GM12878 (cell line): ENCODE results near the gene GLG1. TPM values are rescaled to one million over a fixed set of nuclear protein-coding genes. Genes with fewer than 3 reads are reported as not detected.

ENCODE experiments used
- ATAC-seq: fragments of 200-7000 bp; cut with Tn5 transposase; 3 replicates; pipeline ENCODE4 v1.9.1; 2020; ENCODE audit warnings: mild to moderate bottlenecking, moderate library complexity
- BruUV-seq: library from RNA; stranded (reverse); fragments of 400-500 nt; replicated peaks from 2 replicates; lab custom pipeline; 2021; lab: Mats Ljungman, UMichigan
- CTCF ChIA-PET: fragments of 300-600 bp; sonication (Branson Sonifier 250); formaldehyde crosslinking; extraction: SDS; loops from one replicate; lab custom pipeline; 2021; ENCODE audit warnings: inconsistent platforms; lab: Yijun Ruan, JAX
- POLR2A ChIA-PET: fragments of 350-600 bp; formaldehyde crosslinking; extraction: SDS; loops from one replicate; lab custom pipeline; 2021; ENCODE audit warnings: inconsistent platforms; lab: Charles Lee
- RAD21 ChIA-PET: fragments of 300-600 bp; sonication (Branson Sonifier 250); formaldehyde crosslinking; loops from one replicate; lab custom pipeline; 2023; ENCODE audit warnings: antibody characterized with exemption; ENCODE audit not compliant: unreplicated experiment; lab: Charles Lee
- SMC1A ChIA-PET: fragments of 300-600 bp; sonication (Branson Sonifier 250); formaldehyde crosslinking; loops from one replicate; lab custom pipeline; 2023; ENCODE audit not compliant: unreplicated experiment, uncharacterized antibody; lab: Charles Lee
- DNase-seq: peaks from one replicate; pipeline ENCODE4 v3.0.0-alpha.2; 2011; ENCODE audit warnings: low read depth, low spot score
- FAIRE-seq: peaks from 3 replicates; lab custom pipeline; 2011; peaks lifted over from hg19 to GRCh38; lab: Jason Lieb, UNC
- H2AFZ ChIP-seq: 2 replicates; pipeline ENCODE4 v1.6.0; 2011; ENCODE audit warnings: low read depth, low read length, control low read depth; ENCODE audit not compliant: control insufficient read depth
- H3K27ac ChIP-seq: 2 replicates; pipeline ENCODE4 v1.5.1; 2011; ENCODE audit warnings: control low read depth; ENCODE audit not compliant: control insufficient read depth, insufficient read depth
- H3K27me3 ChIP-seq, 2 experiments: replicated peaks in 1 of 2; 2 replicates each; pipeline versions ENCODE4 v1.6.0 to v1.6.1; 2011; ENCODE audit warnings: low read length in 1 of 2; ENCODE audit not compliant: control insufficient read depth in 2 of 2, insufficient read depth in 2 of 2
- H3K36me3 ChIP-seq, 2 experiments: 2 replicates each; pipeline ENCODE4 v1.5.1; 2011; ENCODE audit warnings: low read length in 1 of 2; ENCODE audit not compliant: control insufficient read depth in 2 of 2, insufficient read depth in 2 of 2
- H3K4me1 ChIP-seq: 2 replicates; pipeline ENCODE4 v1.6.1; 2011; ENCODE audit warnings: mild to moderate bottlenecking, low read length, moderate library complexity, mixed read lengths; ENCODE audit not compliant: control insufficient read depth, insufficient read depth
- H3K4me2 ChIP-seq: 2 replicates; pipeline ENCODE4 v1.6.0; 2011; ENCODE audit warnings: control low read depth; ENCODE audit not compliant: control insufficient read depth, insufficient read depth
- H3K4me3 ChIP-seq: fragments of 200-600 bp; sonication (generic); 2 replicates; pipeline ENCODE4 v1.5.1; 2016
- H3K79me2 ChIP-seq: 2 replicates; pipeline ENCODE4 v1.6.0; 2011; ENCODE audit warnings: low read length; ENCODE audit not compliant: control insufficient read depth, insufficient read depth
- H3K9ac ChIP-seq: 2 replicates; pipeline ENCODE4 v1.8.0; 2011; ENCODE audit warnings: low read length, control low read depth, mixed read lengths; ENCODE audit not compliant: control insufficient read depth, insufficient read depth
- H3K9me3 ChIP-seq: replicated peaks from 3 replicates; pipeline ENCODE4 v1.5.1; 2011; ENCODE audit warnings: mild to moderate bottlenecking, low read length; ENCODE audit not compliant: control insufficient read depth, insufficient read depth
- H4K20me1 ChIP-seq: 2 replicates; pipeline ENCODE4 v1.6.0; 2011; ENCODE audit not compliant: control insufficient read depth, insufficient read depth
- LARP7 ChIP-seq: fragments of 450-650 bp; IDR thresholded peaks from 2 replicates; pipeline ENCODE4 v1.6.1; 2017; ENCODE audit warnings: mild to moderate bottlenecking
- SMC3 ChIP-seq: IDR thresholded peaks from 2 replicates; pipeline ENCODE4 v1.6.1; 2011; ENCODE audit warnings: low read length, improper control_type of control experiment, borderline replicate concordance
- TCF7 ChIP-seq: IDR thresholded peaks from 2 replicates; pipeline ENCODE4 v1.6.1; 2014; ENCODE audit warnings: antibody characterized with exemption, borderline replicate concordance
- WGBS: methylation state at CpG from one replicate; pipeline ENCODE4 v1.1.6; 2016; ENCODE audit warnings: low lambda C conversion rate; ENCODE audit not compliant: insufficient replicate concordance, insufficient coverage; ENCODE audit errors: missing lambda C conversion rate; 5-methylcytosine and 5-hydroxymethylcytosine counted together
- in situ Hi-C: fragments of 300-500 bp; cut with MboI; formaldehyde crosslinking; loops from 9 replicates; pipeline ENCODE4 v1.14.3; 2018; ENCODE audit warnings: mixed read lengths
- intact Hi-C: fragments of 100-400 bp; cut with micrococcal nuclease; formaldehyde crosslinking; loops from one replicate; pipeline ENCODE4 v1.14.2; 2022; ENCODE audit not compliant: unreplicated experiment
- polyA plus RNA-seq, 11 experiments: library from polyadenylated mRNA; depleted of rRNA in 4 of 11; unstranded in 6 of 11; stranded (reverse) in 5 of 11; fragments of >200 nt; fragmentation: Nextera tagmentation in 4 of 11; fragmentation: Illumina TruSeq in 1 of 11; extraction: Ambion mirVana in 4 of 11; extraction: Trizol in 1 of 11; gene quantifications; 1 replicate in 1 of 11; 2 replicates in 10 of 11; pipeline versions ENCODE4 v1.2.1 to v1.2.3, GENCODE V29; 2011 to 2016; ENCODE audit warnings: inconsistent platforms in 2 of 11, missing spikeins in 2 of 11, low read depth in 1 of 11
- total RNA-seq, 4 experiments: library from RNA; depleted of rRNA in 3 of 4; stranded (reverse); fragments of >200 nt in 3 of 4; fragmentation: Illumina TruSeq in 1 of 4; extraction: Trizol in 1 of 4; gene quantifications; 2 replicates each; pipeline versions ENCODE4 v1.2.1 to v1.2.3, GENCODE V29; 2013 to 2021
- TF ChIP-seq, protein P1 (sequence below): fragments of 450-650 bp; IDR thresholded peaks from 2 replicates; pipeline ENCODE4 v1.6.1; 2016; ENCODE audit warnings: mild to moderate bottlenecking
- TF ChIP-seq, protein P2 (sequence below): fragments of 450-650 bp; IDR thresholded peaks from 2 replicates; pipeline ENCODE4 v1.6.1; 2017; ENCODE audit warnings: mild to moderate bottlenecking, low read depth, inconsistent platforms; ENCODE audit not compliant: poor library complexity, severe bottlenecking

The GLG1 gene
- total and polyA plus RNA-seq, 10 of the 15 experiments (the other 5 are each of a cell fraction or from before 2014, with no cell fraction given): 7.6 to 49.4 (median 28.2) TPM

DNA sequence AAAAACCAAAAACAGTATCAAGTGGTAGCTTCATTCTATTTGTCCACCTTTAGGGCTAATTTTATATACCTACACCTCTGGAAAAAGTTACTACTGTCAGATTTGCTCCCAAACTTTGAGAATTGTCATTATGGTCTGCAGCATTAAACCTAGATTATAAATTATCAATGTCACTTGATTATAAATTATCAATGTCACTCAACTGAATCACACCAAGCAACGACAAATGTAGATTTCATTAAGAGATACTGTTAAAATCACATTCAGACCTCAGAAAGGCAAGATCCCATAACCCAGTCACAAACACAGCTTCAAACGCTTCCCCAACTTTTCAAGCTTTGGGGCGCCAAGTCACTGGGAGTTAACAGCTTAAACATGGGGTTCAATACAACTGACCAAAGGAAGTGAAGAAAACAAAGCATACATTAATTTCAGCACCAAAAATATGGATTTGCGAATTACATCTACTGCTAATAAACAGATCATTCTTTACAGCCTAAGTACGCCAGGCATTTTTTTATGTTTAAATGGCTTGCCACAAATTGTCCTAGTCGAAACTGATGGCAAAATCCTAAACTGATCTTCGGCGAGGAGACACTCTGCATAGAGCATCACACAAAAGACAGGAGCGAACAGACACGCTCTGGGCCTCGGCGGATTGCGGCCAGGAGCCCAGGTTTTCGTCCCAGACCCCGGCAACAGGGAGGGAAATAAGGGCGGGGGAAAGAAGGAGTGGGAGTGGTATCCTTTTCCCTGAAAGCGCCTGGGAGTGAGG, 981 bp downstream of the GLG1 start:
- no peak for DNase-seq
- ATAC-seq: peak; percentile 16
- Histone ChIP-seq H2AFZ (peak overlapping the region; percentile 99), H3K9ac (peak overlapping the region; percentile 94), H3K27me3 (no peaks in the 10 kb centered on the region), H3K36me3 (no peaks in the 10 kb centered on the region), H4K20me1 (no peaks in the 10 kb centered on the region; the same call in 1 of the 2 replicates), H3K79me2 (peaks cover 56% of the 10 kb centered on the region), H3K4me2 (peak overlapping the region; percentile 52), H3K9me3 (no peaks in the 10 kb centered on the region), H3K4me1 (peaks cover 8% of the 10 kb centered on the region; the same call in 1 of the 2 replicates), H3K27ac (peak overlapping the region; percentile 83), H3K4me3 (peak overlapping the region; percentile 93)
- in situ Hi-C loops: no loop called here
- TF ChIP-seq, protein P1, sequence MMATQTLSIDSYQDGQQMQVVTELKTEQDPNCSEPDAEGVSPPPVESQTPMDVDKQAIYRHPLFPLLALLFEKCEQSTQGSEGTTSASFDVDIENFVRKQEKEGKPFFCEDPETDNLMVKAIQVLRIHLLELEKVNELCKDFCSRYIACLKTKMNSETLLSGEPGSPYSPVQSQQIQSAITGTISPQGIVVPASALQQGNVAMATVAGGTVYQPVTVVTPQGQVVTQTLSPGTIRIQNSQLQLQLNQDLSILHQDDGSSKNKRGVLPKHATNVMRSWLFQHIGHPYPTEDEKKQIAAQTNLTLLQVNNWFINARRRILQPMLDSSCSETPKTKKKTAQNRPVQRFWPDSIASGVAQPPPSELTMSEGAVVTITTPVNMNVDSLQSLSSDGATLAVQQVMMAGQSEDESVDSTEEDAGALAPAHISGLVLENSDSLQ: peak; percentile 8; the same call in 1 of the 2 replicates
- TF ChIP-seq LARP7 (no peak), TCF7 (no peak), SMC3 (0 out of 2 replicates have a peak, but pooled peaks have one; percentile 8)
- TF ChIP-seq, protein P2, sequence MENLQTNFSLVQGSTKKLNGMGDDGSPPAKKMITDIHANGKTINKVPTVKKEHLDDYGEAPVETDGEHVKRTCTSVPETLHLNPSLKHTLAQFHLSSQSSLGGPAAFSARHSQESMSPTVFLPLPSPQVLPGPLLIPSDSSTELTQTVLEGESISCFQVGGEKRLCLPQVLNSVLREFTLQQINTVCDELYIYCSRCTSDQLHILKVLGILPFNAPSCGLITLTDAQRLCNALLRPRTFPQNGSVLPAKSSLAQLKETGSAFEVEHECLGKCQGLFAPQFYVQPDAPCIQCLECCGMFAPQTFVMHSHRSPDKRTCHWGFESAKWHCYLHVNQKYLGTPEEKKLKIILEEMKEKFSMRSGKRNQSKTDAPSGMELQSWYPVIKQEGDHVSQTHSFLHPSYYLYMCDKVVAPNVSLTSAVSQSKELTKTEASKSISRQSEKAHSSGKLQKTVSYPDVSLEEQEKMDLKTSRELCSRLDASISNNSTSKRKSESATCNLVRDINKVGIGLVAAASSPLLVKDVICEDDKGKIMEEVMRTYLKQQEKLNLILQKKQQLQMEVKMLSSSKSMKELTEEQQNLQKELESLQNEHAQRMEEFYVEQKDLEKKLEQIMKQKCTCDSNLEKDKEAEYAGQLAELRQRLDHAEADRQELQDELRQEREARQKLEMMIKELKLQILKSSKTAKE: no peak
- 3% methylated on average over 17 of the region's 17 CpGs for WGBS
- ChIA-PET SMC1A (interaction anchor here (0.6 to 2.9 kb wide), 4 partner anchors 9 to 62 kb away, joined by 3 to 21 read pairs (median 4); no protein-coding TSS in a partner anchor), RAD21 (interaction anchor here (0.7 to 1.2 kb wide), 6 partner anchors 16 to 111 kb away, joined by 3 to 6 read pairs (median 4); partner anchors contain the start of gene RFWD3), POLR2A (interaction anchor here (0.6 to 2.2 kb wide), 10 partner anchors 13 to 381 kb away, joined by 3 to 8 read pairs (median 4); no protein-coding TSS in a partner anchor), CTCF (interaction anchor here (1.0 to 2.1 kb wide), 5 partner anchors 12 to 309 kb away, joined by 3 to 4 read pairs (median 3); no protein-coding TSS in a partner anchor)
- FAIRE-seq: peak; percentile 31
- BruUV-seq: no TSS peak
- intact Hi-C loops: loop anchor here (10.0 kb wide), 1 partner anchor 111 kb away; no protein-coding TSS in a partner anchor
